ENCODE results near the gene ACAD11.

Gene ACAD11

DNA sequence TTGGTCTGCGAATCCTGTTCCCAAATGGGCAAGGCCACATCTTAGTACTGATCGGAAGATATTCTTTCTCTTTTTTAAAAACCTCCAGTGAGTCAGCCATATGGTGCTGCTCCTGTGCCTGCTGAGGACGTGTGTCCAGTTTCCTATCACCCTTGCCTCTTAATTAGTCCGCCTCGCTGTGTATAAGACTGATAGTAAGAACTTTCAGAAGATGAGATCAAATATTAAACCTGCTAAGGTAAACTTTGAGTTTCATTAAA, 1.1 kb upstream of the ACAD11 start:
- TF ChIP-seq, protein P1, sequence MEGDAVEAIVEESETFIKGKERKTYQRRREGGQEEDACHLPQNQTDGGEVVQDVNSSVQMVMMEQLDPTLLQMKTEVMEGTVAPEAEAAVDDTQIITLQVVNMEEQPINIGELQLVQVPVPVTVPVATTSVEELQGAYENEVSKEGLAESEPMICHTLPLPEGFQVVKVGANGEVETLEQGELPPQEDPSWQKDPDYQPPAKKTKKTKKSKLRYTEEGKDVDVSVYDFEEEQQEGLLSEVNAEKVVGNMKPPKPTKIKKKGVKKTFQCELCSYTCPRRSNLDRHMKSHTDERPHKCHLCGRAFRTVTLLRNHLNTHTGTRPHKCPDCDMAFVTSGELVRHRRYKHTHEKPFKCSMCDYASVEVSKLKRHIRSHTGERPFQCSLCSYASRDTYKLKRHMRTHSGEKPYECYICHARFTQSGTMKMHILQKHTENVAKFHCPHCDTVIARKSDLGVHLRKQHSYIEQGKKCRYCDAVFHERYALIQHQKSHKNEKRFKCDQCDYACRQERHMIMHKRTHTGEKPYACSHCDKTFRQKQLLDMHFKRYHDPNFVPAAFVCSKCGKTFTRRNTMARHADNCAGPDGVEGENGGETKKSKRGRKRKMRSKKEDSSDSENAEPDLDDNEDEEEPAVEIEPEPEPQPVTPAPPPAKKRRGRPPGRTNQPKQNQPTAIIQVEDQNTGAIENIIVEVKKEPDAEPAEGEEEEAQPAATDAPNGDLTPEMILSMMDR (IDR thresholded peaks at IDR 0.05; ENCODE audit: insufficient read depth, low read depth, low read length, missing control alignments), result no peak
- DNase-seq (ENCODE audit: low read depth), result no peak
- peak overlapping the region; percentile 58 for H3K4me3 ChIP-seq (ENCODE audit: low read depth, low read length)

DNA sequence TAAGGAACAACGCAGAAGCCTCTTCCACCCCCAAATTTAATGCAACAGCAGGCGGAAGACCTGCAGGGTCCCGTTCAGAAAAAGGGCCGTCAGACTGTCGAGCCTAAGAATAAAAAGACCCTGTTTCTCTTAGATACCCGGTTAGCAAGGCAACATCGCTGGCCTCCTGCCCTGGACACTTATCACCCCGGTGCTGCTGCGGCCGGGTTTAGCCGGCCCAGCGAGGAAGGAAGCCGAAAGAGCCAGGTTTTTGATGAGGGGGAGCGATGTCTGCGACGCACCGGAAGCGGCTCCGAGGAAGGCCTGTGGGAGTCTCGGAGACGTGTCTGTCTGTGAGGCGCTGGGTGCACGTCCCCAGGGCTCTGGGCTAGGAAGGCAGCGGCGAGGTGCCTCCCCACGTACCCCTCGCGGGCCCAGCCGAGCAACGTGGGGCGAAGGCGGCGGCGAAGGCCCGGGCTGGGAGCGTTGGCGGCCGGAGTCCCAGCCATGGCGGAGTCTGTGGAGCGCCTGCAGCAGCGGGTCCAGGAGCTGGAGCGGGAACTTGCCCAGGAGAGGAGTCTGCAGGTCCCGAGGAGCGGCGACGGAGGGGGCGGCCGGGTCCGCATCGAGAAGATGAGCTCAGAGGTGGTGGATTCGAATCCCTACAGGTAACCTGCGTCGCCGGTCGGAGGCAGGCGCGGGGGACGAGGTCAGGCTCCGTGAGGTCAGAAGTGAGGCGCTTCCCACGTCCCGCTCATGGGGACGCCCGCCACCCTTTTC, 622 bp upstream of the ACAD11 start, which contains the start of gene UBA5:
UBA5 (plus strand) TSS at position 278 of the 759 bp plus-strand sequence; CDS start at position 487, 209 bp downstream.
- TF ChIP-seq, protein P1 (IDR thresholded peaks at IDR 0.05; ENCODE audit: insufficient read depth, low read depth, low read length, missing control alignments), result no peak
- peak; percentile 82 for DNase-seq (ENCODE audit: low read depth)

DNA sequence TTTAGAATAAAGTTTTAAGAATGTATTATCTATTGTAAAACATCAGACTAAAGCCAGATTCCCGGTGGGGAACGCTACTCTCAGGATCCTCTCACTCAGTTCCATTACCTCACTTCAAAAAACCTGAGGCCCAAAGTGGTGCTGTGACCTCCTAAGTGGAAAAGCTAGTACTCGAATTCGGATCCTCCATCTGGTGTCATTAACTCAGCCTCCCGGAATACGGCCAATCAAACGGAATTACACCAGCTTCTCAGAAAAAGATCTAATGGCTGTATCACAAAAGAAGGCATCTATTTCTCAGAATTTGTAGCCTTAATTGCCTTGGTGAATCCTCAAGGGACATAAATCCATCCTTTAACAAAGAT, 627 bp downstream of the ACAD11 start:
- no peak for DNase-seq (ENCODE audit: low read depth)
- TF ChIP-seq, protein P1 (IDR thresholded peaks at IDR 0.05; ENCODE audit: insufficient read depth, low read depth, low read length, missing control alignments), result no peak
- H3K4me3 ChIP-seq (ENCODE audit: low read depth, low read length), result peak overlapping the region; percentile 58

More for the DNA sequence above, 622 bp upstream of the ACAD11 start, which contains the start of gene UBA5:
- H3K4me3 ChIP-seq (ENCODE audit: low read depth, low read length), result peak within 1 kb of the TSS; percentile 58

DNA sequence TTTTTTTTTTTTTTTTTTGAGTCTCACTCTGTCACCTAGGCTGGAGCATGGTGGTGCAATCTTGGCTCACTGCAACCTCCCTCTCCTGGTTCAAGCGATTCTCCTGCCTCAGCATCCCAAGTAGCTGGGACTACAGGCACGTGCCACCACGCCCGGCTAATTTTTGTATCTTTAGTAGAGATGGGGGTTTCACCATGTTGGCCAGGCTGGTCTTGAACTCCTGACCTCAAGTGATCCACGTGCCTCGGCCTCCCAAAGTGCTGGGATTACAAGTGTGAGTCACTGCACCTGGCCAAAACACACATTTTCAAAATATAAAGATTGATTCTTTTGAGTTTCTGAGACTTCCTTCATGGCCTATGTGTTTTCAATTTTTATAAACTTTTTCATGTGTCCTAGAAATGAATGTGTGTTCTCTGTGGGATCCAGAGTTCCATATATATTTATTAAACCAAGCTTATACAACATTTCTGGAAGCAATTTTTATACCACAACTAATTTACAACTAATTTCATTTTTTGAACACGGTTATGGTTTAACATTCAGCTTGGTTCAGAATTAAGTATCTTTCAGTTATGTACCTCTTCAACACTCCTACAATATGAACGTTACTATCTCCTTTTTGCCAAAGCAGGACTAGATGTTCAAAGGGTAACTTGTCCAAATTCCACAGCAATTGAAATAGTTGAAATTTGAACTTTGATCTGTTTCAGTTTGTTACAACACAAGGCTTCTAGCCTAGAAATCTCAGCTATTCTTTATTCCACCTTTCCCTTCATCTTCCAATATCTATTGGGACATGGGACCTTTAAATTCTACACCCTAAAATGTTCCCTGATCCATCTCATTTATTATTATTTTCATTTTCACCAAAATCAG, 1.5 kb downstream of the ACAD11 start:
- TF ChIP-seq, protein P1 (IDR thresholded peaks at IDR 0.05; ENCODE audit: insufficient read depth, low read depth, low read length, missing control alignments), result no peak
- no peak for DNase-seq (ENCODE audit: low read depth)
- H3K4me3 ChIP-seq (ENCODE audit: low read depth, low read length), result peak overlapping the region; percentile 58

DNA sequence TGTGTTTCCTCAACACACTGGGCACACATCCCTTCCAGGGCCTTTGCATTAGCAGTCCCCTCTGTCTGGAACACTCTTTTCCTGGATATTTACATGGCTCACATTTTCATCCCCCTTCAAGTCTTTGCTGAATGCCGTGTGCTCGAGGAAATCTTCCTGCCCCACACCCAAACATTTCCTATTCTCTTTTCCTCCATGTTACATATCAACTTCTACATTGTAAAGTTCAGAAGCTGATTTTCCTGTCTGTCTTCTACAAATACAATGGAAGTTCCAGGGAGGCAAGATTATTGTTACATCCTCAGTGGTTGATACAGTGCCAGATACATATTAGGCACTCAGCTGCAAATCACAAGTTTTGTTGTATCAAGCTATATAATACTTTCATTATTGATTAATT, 4.1 kb downstream of the ACAD11 start:
- TF ChIP-seq, protein P1 (IDR thresholded peaks at IDR 0.05; ENCODE audit: insufficient read depth, low read depth, low read length, missing control alignments), result no peak
- no peak overlapping the region for H3K4me3 ChIP-seq (ENCODE audit: low read depth, low read length)
- no peak for DNase-seq (ENCODE audit: low read depth)

DNA sequence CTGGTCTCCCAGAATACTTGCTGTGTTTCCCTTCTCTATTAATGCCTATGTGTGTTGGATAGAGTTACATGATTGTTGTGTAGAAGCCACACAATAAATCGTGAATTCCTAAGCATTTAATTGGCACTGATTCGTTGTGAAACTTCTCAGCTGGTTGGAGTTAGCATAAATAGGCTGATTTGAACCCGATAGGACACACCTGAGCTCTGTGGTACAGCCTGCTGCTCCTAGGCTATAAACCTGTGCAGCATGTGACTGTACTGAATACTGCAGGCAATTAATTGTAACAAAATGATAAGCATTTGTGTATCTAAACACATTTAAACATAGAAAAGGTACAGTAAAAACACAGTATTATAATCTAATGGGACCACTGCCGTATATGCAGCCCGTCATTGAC, 4.9 kb downstream of the ACAD11 start:
- no peak for DNase-seq (ENCODE audit: low read depth)
- TF ChIP-seq, protein P1 (IDR thresholded peaks at IDR 0.05; ENCODE audit: insufficient read depth, low read depth, low read length, missing control alignments), result no peak
- no peak overlapping the region for H3K4me3 ChIP-seq (ENCODE audit: low read depth, low read length)
